Liver (tissue), 9 donors: Measurements from ENCODE around the gene TNFSF10. TPM values are rescaled to one million over a fixed set of nuclear protein-coding genes. Genes with fewer than 3 reads are reported as not detected.
A peak's percentile ranks its signal among the peaks of the same experiment; 100 is the strongest.

Source experiments
- DNase-seq: peaks from one replicate; pipeline ENCODE4 v3.0.0-alpha.2; 2017; ENCODE audit warnings: low spot score
- H3K27ac ChIP-seq, 2 donors: one replicate each; pipeline ENCODE4 v1.7.0; 2013; ENCODE audit warnings: inconsistent platforms in 2 of 2, low read length in 2 of 2, control low read depth in 1 of 2, low read depth in 1 of 2, mild to moderate bottlenecking in 1 of 2
- H3K27me3 ChIP-seq, 4 donors: one replicate each; pipeline versions ENCODE4 v1.6.1 to v1.7.0; 2013; ENCODE audit warnings: low read length in 3 of 4, inconsistent platforms in 1 of 4, mild to moderate bottlenecking in 1 of 4, moderate library complexity in 1 of 4; ENCODE audit not compliant: control insufficient read depth in 4 of 4, insufficient read depth in 4 of 4
- H3K36me3 ChIP-seq, 4 donors: one replicate each; pipeline versions ENCODE4 v1.6.1 to v1.7.0; 2013; ENCODE audit warnings: low read length in 3 of 4, mild to moderate bottlenecking in 3 of 4, low read depth in 1 of 4, moderate library complexity in 1 of 4; ENCODE audit not compliant: control insufficient read depth in 4 of 4, insufficient read depth in 3 of 4
- H3K4me1 ChIP-seq, 4 donors: one replicate each; pipeline versions ENCODE4 v1.6.1 to v1.7.0; 2013; ENCODE audit warnings: low read length in 3 of 4, mild to moderate bottlenecking in 3 of 4, moderate library complexity in 1 of 4; ENCODE audit not compliant: control insufficient read depth in 4 of 4, insufficient read depth in 4 of 4
- H3K4me3 ChIP-seq, 3 donors: one replicate each; pipeline versions ENCODE4 v1.6.1 to v1.7.0; 2013; ENCODE audit warnings: low read length in 3 of 3, control low read depth in 1 of 3, low read depth in 1 of 3, mild to moderate bottlenecking in 1 of 3
- H3K9ac ChIP-seq, 2 donors: one replicate each; pipeline ENCODE4 v1.7.0; 2013; ENCODE audit warnings: low read length in 2 of 2, mild to moderate bottlenecking in 2 of 2, moderate library complexity in 2 of 2, control low read depth in 1 of 2, low read depth in 1 of 2
- H3K9me3 ChIP-seq, 4 donors: one replicate each; pipeline versions ENCODE4 v1.6.1 to v1.7.0; 2013; ENCODE audit warnings: low read length in 3 of 4; ENCODE audit not compliant: control insufficient read depth in 4 of 4
- ATF3 ChIP-seq: IDR thresholded peaks from 2 replicates; pipeline ENCODE4 v1.6.1; 2016; ENCODE audit warnings: antibody characterized with exemption
- EGR1 ChIP-seq, 2 donors: IDR thresholded peaks; 2 replicates each; pipeline ENCODE4 v1.6.1; 2016 to 2018; ENCODE audit warnings: antibody characterized with exemption in 2 of 2, low read depth in 2 of 2
- FOXA1 ChIP-seq: IDR thresholded peaks from 2 replicates; pipeline ENCODE4 v1.6.1; 2016; ENCODE audit warnings: antibody characterized with exemption
- FOXA2 ChIP-seq: IDR thresholded peaks from 2 replicates; pipeline ENCODE4 v1.6.1; 2016; ENCODE audit warnings: antibody characterized with exemption
- GABPA ChIP-seq, 2 donors: IDR thresholded peaks in 1 of 2; conservative IDR thresholded peaks in 1 of 2; 2 replicates each; pipeline ENCODE4 v1.6.1; 2016; ENCODE audit warnings: antibody characterized with exemption in 2 of 2, mild to moderate bottlenecking in 1 of 2, moderate library complexity in 1 of 2
- HNF4G ChIP-seq: IDR thresholded peaks from 2 replicates; pipeline ENCODE4 v1.6.1; 2016; ENCODE audit warnings: antibody characterized with exemption
- JUND ChIP-seq, 2 donors: IDR thresholded peaks; 2 replicates each; pipeline ENCODE4 v1.6.1; 2016; ENCODE audit warnings: antibody characterized with exemption in 2 of 2
- MAX ChIP-seq: IDR thresholded peaks from 2 replicates; pipeline ENCODE4 v1.6.1; 2016; ENCODE audit warnings: antibody characterized with exemption
- RAD21 ChIP-seq, 2 donors: IDR thresholded peaks; 2 replicates each; pipeline ENCODE4 v1.6.1; 2016; ENCODE audit warnings: antibody characterized with exemption in 2 of 2, mild to moderate bottlenecking in 2 of 2
- RXRA ChIP-seq, 2 donors: IDR thresholded peaks; 2 replicates each; pipeline ENCODE4 v1.6.1; 2017 to 2018; ENCODE audit warnings: antibody characterized with exemption in 2 of 2, mild to moderate bottlenecking in 1 of 2
- SP1 ChIP-seq: IDR thresholded peaks from 2 replicates; pipeline ENCODE4 v1.6.1; 2018; ENCODE audit warnings: antibody characterized with exemption, mild to moderate bottlenecking
- TAF1 ChIP-seq: conservative IDR thresholded peaks from 2 replicates; pipeline ENCODE4 v1.6.1; 2016; ENCODE audit warnings: antibody characterized with exemption, mild to moderate bottlenecking
- YY1 ChIP-seq: IDR thresholded peaks from 2 replicates; pipeline ENCODE4 v1.6.1; 2016; ENCODE audit warnings: antibody characterized with exemption, mild to moderate bottlenecking
- WGBS: extraction: QIAGEN DNeasy Blood & Tissue Kit; methylation state at CpG from one replicate; pipeline ENCODE4 v1.1.7; 2013; 5-methylcytosine and 5-hydroxymethylcytosine counted together
- polyA plus RNA-seq, 2 donors: library from polyadenylated mRNA; stranded (reverse) in 1 of 2; unstranded in 1 of 2; fragments of 200-250 nt in 1 of 2; fragments of >200 nt in 1 of 2; fragmentation: Nextera tagmentation in 1 of 2; extraction: Ambion mirVana in 1 of 2; gene quantifications; one replicate each; pipeline versions ENCODE4 v1.2.1 to v1.2.3, GENCODE V29; 2013 to 2015
- total RNA-seq, 2 donors: library from RNA; depleted of rRNA; stranded (reverse); fragments of >200 nt; gene quantifications; one replicate each; pipeline ENCODE4 v1.2.3, GENCODE V29; 2014
- TF ChIP-seq, protein P1 (sequence below): IDR thresholded peaks from 2 replicates; pipeline ENCODE4 v1.6.1; 2016; ENCODE audit warnings: antibody characterized with exemption
- TF ChIP-seq, protein P2 (sequence below): fragments of 150-350 bp; IDR thresholded peaks from 2 replicates; pipeline ENCODE4 v1.5.1; 2017; ENCODE audit warnings: improper control_type of control experiment, low read depth, low read length; ENCODE audit not compliant: missing input control
- TF ChIP-seq, protein P3 (sequence below): IDR thresholded peaks from 2 replicates; pipeline ENCODE4 v1.6.1; 2016; ENCODE audit warnings: antibody characterized with exemption, mild to moderate bottlenecking
- donor health status: healthy.
- donor health status: healthy.
- donor health status: healthy.
- donor health status: healthy.
- donor health status: healthy.

TNFSF10 gene
- total and polyA plus RNA-seq, 4 donors = 16.2 to 67.1 (median 37.5) TPM

DNA sequence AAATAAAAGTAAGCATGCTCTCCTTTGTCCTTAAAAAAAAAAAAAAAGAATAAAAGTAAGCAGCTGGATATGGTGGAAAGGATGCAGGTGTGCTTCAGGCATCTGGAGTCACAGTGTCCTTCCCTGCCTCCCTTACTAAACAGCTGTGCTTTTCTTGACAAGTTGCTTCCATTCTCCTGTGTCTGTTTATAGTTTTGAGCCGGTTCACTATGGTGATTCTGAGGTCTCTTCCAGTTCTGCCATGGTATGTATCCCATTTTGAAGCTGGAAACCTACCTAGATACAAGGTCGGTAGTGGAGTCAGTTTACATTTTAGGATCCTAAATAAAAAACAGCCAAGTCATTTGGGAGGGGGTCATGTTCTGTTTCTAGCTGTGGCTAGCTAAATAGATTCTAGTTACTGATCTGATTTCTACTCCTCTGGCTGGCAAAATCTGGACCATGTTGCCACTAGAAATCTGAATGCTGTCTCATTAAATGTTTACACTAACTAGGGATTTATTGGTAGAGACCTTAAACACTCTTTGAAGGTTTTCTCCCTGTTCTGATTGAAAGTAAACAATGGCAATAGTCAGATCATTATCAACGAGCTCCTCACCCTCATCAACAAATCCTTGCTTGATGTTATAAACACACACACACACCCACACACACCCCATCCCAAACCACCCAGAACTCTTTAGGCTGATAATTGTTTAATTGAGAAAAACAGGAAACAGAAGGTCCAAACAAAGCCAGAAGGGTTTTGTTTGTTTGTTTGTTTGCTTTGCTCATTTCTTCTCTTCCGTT lies 7.9 kb downstream of the TNFSF10 start:
- TF ChIP-seq MAX = no peak
- TF ChIP-seq ATF3 = no peak
- TF ChIP-seq HNF4G = no peak
- TF ChIP-seq TAF1 = no peak
- TF ChIP-seq, protein P1, sequence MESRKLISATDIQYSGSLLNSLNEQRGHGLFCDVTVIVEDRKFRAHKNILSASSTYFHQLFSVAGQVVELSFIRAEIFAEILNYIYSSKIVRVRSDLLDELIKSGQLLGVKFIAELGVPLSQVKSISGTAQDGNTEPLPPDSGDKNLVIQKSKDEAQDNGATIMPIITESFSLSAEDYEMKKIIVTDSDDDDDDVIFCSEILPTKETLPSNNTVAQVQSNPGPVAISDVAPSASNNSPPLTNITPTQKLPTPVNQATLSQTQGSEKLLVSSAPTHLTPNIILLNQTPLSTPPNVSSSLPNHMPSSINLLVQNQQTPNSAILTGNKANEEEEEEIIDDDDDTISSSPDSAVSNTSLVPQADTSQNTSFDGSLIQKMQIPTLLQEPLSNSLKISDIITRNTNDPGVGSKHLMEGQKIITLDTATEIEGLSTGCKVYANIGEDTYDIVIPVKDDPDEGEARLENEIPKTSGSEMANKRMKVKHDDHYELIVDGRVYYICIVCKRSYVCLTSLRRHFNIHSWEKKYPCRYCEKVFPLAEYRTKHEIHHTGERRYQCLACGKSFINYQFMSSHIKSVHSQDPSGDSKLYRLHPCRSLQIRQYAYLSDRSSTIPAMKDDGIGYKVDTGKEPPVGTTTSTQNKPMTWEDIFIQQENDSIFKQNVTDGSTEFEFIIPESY = no peak
- TF ChIP-seq YY1 = no peak
- no peak for TF ChIP-seq JUND (IDR thresholded peaks at IDR 0.05)
- TF ChIP-seq EGR1 (IDR thresholded peaks at IDR 0.05; ENCODE audit: low read depth in 2 of 2) = no peak
- no peak for TF ChIP-seq RXRA (IDR thresholded peaks at IDR 0.05)
- no peak for TF ChIP-seq FOXA2
- no peak for TF ChIP-seq GABPA (IDR thresholded peaks at IDR 0.05 in 1 of 2, conservative IDR thresholded peaks at IDR 0.05 in 1 of 2)
- TF ChIP-seq, protein P2, sequence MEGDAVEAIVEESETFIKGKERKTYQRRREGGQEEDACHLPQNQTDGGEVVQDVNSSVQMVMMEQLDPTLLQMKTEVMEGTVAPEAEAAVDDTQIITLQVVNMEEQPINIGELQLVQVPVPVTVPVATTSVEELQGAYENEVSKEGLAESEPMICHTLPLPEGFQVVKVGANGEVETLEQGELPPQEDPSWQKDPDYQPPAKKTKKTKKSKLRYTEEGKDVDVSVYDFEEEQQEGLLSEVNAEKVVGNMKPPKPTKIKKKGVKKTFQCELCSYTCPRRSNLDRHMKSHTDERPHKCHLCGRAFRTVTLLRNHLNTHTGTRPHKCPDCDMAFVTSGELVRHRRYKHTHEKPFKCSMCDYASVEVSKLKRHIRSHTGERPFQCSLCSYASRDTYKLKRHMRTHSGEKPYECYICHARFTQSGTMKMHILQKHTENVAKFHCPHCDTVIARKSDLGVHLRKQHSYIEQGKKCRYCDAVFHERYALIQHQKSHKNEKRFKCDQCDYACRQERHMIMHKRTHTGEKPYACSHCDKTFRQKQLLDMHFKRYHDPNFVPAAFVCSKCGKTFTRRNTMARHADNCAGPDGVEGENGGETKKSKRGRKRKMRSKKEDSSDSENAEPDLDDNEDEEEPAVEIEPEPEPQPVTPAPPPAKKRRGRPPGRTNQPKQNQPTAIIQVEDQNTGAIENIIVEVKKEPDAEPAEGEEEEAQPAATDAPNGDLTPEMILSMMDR = no peak
- no peak for TF ChIP-seq FOXA1
- TF ChIP-seq SP1 = no peak
- Histone ChIP-seq H3K27me3 (no peaks in the 10 kb centered on the region), H3K27ac (peak overlapping the region; percentile 56 to 72), H3K4me1 (peaks cover 15 to 66% (median 38%) of the 10 kb centered on the region in 4 donors), H3K4me3 (no peak overlapping the region), H3K9me3 (no peaks in the 10 kb centered on the region), H3K9ac (peak overlapping the region in 1 of 2 donors; percentile 1), H3K36me3 (peaks cover 3 to 47% (median 28%) of the 10 kb centered on the region in 4 donors)
- WGBS = 25% methylated on average over 4 of the region's 4 CpGs
- DNase-seq = no peak

GRCh38 chr3:172514678-172515077 lies 8.6 kb downstream of the TNFSF10 start:
- TF ChIP-seq SP1 (no peak), FOXA2 (no peak), ATF3 (no peak), FOXA1 (no peak), EGR1 (IDR thresholded peaks at IDR 0.05; ENCODE audit: low read depth in 2 of 2) (no peak), TAF1 (no peak), HNF4G (no peak), GABPA (IDR thresholded peaks at IDR 0.05 in 1 of 2, conservative IDR thresholded peaks at IDR 0.05 in 1 of 2) (no peak), JUND (IDR thresholded peaks at IDR 0.05) (no peak), YY1 (no peak), RAD21 (IDR thresholded peaks at IDR 0.05) (no peak)
- TF ChIP-seq, protein P2 = no peak
- TF ChIP-seq, protein P3, sequence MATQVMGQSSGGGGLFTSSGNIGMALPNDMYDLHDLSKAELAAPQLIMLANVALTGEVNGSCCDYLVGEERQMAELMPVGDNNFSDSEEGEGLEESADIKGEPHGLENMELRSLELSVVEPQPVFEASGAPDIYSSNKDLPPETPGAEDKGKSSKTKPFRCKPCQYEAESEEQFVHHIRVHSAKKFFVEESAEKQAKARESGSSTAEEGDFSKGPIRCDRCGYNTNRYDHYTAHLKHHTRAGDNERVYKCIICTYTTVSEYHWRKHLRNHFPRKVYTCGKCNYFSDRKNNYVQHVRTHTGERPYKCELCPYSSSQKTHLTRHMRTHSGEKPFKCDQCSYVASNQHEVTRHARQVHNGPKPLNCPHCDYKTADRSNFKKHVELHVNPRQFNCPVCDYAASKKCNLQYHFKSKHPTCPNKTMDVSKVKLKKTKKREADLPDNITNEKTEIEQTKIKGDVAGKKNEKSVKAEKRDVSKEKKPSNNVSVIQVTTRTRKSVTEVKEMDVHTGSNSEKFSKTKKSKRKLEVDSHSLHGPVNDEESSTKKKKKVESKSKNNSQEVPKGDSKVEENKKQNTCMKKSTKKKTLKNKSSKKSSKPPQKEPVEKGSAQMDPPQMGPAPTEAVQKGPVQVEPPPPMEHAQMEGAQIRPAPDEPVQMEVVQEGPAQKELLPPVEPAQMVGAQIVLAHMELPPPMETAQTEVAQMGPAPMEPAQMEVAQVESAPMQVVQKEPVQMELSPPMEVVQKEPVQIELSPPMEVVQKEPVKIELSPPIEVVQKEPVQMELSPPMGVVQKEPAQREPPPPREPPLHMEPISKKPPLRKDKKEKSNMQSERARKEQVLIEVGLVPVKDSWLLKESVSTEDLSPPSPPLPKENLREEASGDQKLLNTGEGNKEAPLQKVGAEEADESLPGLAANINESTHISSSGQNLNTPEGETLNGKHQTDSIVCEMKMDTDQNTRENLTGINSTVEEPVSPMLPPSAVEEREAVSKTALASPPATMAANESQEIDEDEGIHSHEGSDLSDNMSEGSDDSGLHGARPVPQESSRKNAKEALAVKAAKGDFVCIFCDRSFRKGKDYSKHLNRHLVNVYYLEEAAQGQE = no peak
- DNase-seq = no peak
- peaks cover 5 to 52% (median 31%) of the 10 kb centered on the region in 4 donors for H3K36me3 ChIP-seq
- peaks cover 15 to 64% (median 36%) of the 10 kb centered on the region in 4 donors for H3K4me1 ChIP-seq
- 89% methylated on average over 4 of the region's 4 CpGs for WGBS
- no peaks in the 10 kb centered on the region for H3K9me3 ChIP-seq
- H3K4me3 ChIP-seq = no peak overlapping the region
- peak overlapping the region in 1 of 2 donors; percentile 1 for H3K9ac ChIP-seq
- peak overlapping the region in 1 of 2 donors; percentile 23 for H3K27ac ChIP-seq
- no peaks in the 10 kb centered on the region for H3K27me3 ChIP-seq
